ENCODE data around the gene NPHP1. TPM values are rescaled to one million over a fixed set of nuclear protein-coding genes. Genes with fewer than 3 reads are reported as not detected.

The NPHP1 gene
- total RNA-seq: 2.7 and 4.3 TPM in 2 replicates

DNA sequence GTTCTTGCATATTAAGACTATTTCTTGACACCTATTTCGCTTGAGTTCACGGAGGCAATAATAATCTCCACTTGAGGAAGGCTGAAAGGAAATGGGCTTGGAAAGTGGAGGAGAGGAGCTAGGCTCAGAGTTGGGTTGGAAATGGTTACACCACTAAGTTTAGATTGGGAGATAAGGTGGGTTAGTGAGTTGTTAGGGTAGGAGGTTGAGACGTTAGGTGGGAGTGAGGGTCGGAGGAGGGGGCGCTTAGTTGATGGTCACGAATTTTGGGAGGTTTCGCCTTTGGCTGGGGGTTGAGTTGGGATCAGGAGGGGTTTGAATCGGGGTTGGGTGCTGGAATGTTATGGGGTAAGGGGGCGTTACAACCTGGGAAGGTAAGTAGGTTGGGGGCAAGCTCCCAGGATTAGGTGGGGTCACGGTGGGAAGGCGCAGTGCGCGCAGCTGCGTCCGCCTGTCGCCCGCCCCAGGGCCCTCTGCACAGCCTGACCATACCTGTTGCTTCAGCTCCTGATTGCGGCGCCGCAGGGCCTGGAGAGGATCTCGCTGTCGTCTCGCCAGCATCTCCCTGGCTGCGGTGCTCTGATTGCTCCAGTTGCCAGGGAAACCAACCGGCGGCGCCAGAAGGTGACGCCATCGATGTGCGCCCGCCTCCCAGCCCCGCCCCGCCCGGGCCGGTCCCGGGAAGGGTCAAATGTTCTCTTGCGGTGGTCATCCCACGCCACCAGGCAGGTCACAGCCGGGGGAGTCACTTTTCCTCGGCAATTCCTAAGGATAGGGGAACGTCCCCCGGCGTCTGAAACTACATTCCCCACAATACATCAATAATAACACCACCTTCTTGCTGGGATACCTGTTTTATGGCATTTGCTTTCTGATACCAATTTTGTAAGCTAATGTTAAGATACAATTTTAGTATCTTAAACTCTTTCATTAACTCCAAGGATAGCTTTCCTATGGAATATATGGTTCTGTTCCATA, at the start of gene NPHP1:
NPHP1 (minus strand) TSS at position 606 of the 978 bp plus-strand sequence; CDS start at position 561, 45 bp downstream.

DNA sequence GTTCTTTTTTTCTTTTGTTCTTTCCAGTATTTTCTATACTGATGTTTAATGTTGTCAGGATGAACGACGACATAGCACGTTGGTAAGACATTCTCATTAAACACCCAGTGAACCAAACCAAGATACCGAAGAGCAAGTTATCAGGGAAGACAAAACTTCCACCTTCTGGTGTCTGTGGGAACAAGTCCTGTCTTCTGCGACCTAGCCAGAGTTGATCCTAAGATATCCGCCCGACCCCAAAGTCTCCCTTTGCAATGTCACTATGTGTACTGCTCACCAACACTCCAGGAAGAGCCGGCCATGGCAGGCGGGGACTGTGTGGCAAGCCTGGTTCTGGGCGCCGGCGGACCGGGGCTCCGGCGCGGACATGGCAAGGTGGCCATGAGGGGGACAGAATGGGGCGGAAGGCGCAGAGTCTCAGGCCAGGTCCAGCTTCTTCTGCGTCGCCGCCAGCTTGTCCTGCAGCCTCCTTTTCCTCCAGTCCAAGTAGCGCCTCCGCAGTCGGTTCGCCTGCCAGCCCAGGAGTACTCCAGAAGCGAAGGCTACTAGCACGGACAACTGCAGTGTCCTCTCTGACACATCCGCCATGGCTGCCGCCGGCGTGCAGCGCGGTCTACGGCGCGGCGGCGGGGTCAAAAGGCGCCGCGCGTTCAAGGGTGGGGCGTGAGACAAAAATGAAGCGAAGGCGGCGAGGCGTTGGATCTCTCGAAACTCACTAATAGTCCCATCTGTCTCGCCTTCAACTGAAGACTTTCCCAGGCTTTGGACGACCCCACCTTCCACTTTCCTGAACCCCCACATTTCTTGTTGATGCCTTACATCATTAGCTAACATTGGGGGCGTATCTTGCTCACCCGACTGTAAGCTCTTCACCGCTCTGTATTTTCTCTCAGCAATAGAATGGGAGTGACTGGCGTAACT, 7.4 kb upstream of the NPHP1 start, which contains the start of gene MTLN:
MTLN (minus strand) TSS at position 610 of the 921 bp plus-strand sequence; CDS start at position 588, 22 bp downstream.

DNA sequence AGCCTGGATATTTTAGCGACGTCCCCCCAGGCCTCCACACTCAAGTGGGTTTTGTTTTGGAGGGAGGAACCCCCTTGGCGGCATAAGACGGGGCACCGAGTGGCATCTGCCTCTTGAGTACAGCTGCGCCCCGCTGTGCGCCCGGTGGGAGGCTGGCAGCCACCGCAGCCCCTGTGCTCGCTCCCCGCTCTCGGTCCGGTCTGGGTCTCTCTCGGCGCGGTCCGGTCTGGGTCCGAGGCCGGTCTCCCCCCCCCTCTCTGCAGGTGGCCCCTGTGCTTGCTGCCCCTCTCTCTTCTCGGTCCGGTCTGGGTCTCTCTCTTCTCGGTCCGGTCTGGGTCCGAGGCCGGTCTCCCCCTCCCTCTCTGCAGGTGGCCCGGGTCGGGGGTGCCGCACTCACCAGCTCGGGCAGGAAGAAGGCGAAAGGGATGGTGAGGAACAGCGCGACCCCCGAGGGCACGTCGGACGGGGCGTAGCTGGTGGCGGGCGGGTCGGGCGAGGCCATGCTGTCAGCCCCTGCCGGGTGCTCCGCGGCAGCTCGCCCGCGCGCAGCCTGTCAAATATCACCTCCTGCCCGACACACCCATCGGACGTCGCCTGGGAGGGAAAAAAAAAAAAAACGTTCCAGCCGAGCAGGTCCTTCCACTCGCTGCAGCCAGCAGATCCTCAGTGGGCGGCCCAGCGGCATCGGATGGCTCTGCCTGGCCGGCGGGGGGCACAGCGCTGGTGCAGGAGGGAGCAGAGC, 89.4 kb downstream of the NPHP1 start, which contains the start of gene MALL:
MALL (minus strand) TSS at position 532 of the 742 bp plus-strand sequence; CDS start at position 502, 30 bp downstream.

Other genes with a start within 250 kb of the NPHP1 start
- gene MALL, start 89.2 kb downstream of the NPHP1 start, total RNA-seq: 21.3 and 37.5 TPM in 2 replicates
- gene MTLN, start 7.5 kb upstream of the NPHP1 start, total RNA-seq: 70.8 and 72.5 TPM in 2 replicates

All from endothelial cell of coronary artery (primary cell).